IPS DF 6.9 (cell line): Measurements from ENCODE around the gene AKR1D1.
"Not testable (repeated sequence)": the region's sequence is repeated elsewhere in the genome, so short reads cannot be mapped to it uniquely, and the experiment has no call there.

Experiments
- DNase-seq: peaks from one replicate; pipeline ENCODE4 v3.0.0-alpha.2; 2013; ENCODE audit warnings: low read depth, low spot score
- H3K27ac ChIP-seq: one replicate; pipeline ENCODE4 v1.5.1; 2013; ENCODE audit warnings: low read length, control low read depth
- H3K27me3 ChIP-seq: 2 replicates; pipeline ENCODE4 v1.6.1; 2013; ENCODE audit warnings: mild to moderate bottlenecking, low read length; ENCODE audit not compliant: control insufficient read depth, insufficient read depth
- H3K36me3 ChIP-seq: 2 replicates; pipeline ENCODE4 v1.6.1; 2013; ENCODE audit warnings: low read length; ENCODE audit not compliant: control insufficient read depth, insufficient read depth
- H3K4me1 ChIP-seq: 2 replicates; pipeline ENCODE4 v1.6.1; 2013; ENCODE audit warnings: low read length; ENCODE audit not compliant: control insufficient read depth, insufficient read depth
- H3K4me3 ChIP-seq: 2 replicates; pipeline ENCODE4 v1.5.1; 2013; ENCODE audit warnings: mild to moderate bottlenecking, low read length
- H3K9me3 ChIP-seq: 2 replicates; pipeline ENCODE4 v1.6.1; 2013; ENCODE audit warnings: low read length, inconsistent platforms; ENCODE audit not compliant: control insufficient read depth, insufficient read depth
- WGBS: extraction: QIAGEN DNeasy Blood & Tissue Kit; methylation state at CpG from one replicate; pipeline ENCODE4 v1.1.7; 2013; ENCODE audit warnings: mixed read lengths, missing lambda C conversion rate; ENCODE audit not compliant: insufficient read length, insufficient coverage; 5-methylcytosine and 5-hydroxymethylcytosine counted together

AKR1D1 gene

DNA sequence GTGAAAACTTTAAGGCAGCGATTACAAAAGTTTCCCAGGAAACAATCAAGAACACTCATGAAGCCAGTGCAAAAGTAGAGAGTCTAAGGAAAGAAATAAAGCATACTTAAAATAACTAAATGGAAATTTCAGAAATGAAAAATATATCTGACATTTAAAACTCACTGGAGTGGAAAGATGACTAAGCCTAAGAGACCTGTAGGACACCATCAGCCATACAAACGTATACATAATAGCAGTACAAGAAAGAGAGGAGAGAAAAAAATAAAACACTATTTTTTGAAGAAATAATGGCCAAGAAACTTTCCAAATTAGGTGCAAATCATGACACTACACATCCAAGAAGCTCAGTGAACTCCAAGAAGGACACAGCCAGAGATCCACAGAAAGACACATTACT lies 5.4 kb upstream of the AKR1D1 start:
- no CpG with 5 or more reads among the region's 2 CpGs for WGBS
- H3K4me3 ChIP-seq, result no peak overlapping the region
- DNase-seq, result no peak
- 0 out of 2 replicates have a peak, but pooled peaks cover 1% of the 10 kb centered on the region for H3K4me1 ChIP-seq
- no peaks in the 10 kb centered on the region; the same call in 1 of the 2 replicates for H3K9me3 ChIP-seq
- H3K27me3 ChIP-seq, result no peaks in the 10 kb centered on the region
- H3K36me3 ChIP-seq, result peaks cover 2% of the 10 kb centered on the region; the same call in 1 of the 2 replicates
- no peak overlapping the region for H3K27ac ChIP-seq

DNA sequence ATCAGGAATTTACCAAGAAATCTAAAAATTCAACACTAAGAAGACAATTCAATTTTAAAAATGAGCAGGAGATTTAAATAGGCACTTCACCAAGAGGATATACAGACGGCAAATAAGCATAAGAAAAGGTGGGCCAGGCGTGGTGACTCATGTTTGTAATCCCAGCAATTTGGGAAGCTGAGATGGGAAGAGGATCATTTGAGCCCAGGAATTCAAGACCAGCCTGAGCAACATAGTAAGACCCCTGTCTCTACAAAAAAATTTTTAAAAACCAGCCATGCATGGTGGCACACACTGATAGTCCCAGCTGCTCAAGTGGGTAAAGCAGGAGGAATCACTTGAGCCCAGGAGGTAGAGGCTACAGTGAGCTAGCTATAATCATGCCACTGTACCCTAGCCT lies 3.5 kb upstream of the AKR1D1 start:
- Histone ChIP-seq H3K36me3 (peaks cover 2% of the 10 kb centered on the region; the same call in 1 of the 2 replicates), H3K27ac (no peak overlapping the region), H3K27me3 (no peaks in the 10 kb centered on the region), H3K4me3 (no peak overlapping the region), H3K9me3 (no peaks in the 10 kb centered on the region; the same call in 1 of the 2 replicates), H3K4me1 (0 out of 2 replicates have a peak, but pooled peaks cover 1% of the 10 kb centered on the region)
- peak; percentile 50 for DNase-seq
- WGBS, result no CpG with 5 or more reads among the region's 2 CpGs

- H3K9me3 ChIP-seq, result no peaks in the 10 kb centered on the region; the same call in 1 of the 2 replicates
- H3K4me1 ChIP-seq, result 0 out of 2 replicates have a peak, but pooled peaks cover 1% of the 10 kb centered on the region
- no peak overlapping the region for H3K27ac ChIP-seq
- WGBS, result no CpG with 5 or more reads among the region's 2 CpGs
- DNase-seq, result no peak
- H3K27me3 ChIP-seq, result no peaks in the 10 kb centered on the region
- peaks cover 2% of the 10 kb centered on the region; the same call in 1 of the 2 replicates for H3K36me3 ChIP-seq
- H3K4me3 ChIP-seq, result no peak overlapping the region
Measured at GRCh38 chr7:138074121-138074520, 2.1 kb upstream of the AKR1D1 start.

DNA sequence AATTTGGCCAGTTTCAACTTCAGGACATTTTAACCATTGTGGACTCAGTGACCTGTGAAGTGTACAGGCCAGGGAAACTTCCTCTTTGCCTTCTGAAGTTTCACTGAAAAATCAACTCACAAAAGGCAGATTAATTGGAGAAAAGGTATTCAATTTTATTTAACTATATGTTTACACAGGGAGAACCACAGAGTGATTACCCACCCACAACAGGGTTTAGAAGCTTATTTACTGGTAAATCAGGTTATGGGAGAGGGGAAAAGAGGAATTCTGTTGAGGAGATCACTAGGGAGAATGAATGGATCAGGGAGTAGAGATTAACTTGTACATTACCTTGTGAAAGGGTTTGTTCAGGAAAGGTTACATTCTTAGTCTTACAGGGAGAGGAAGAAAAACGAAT lies 1.7 kb upstream of the AKR1D1 start:
- DNase-seq, result no peak
- 0 out of 2 replicates have a peak, but pooled peaks cover 1% of the 10 kb centered on the region for H3K4me1 ChIP-seq
- no peaks in the 10 kb centered on the region; the same call in 1 of the 2 replicates for H3K9me3 ChIP-seq
- peaks cover 2% of the 10 kb centered on the region; the same call in 1 of the 2 replicates for H3K36me3 ChIP-seq
- no peak overlapping the region for H3K27ac ChIP-seq
- H3K4me3 ChIP-seq, result no peak overlapping the region
- no CpG with 5 or more reads among the region's 1 CpG for WGBS
- H3K27me3 ChIP-seq, result no peaks in the 10 kb centered on the region

GRCh38 chr7:138075350-138075749 lies 909 bp upstream of the AKR1D1 start:
- Histone ChIP-seq H3K9me3 (no peaks in the 10 kb centered on the region; the same call in 1 of the 2 replicates), H3K4me3 (no peak overlapping the region), H3K27ac (no peak overlapping the region), H3K27me3 (no peaks in the 10 kb centered on the region), H3K4me1 (0 out of 2 replicates have a peak, but pooled peaks cover 1% of the 10 kb centered on the region), H3K36me3 (peaks cover 2% of the 10 kb centered on the region; the same call in 1 of the 2 replicates)
- whole genome bisulfite sequencing, result no CpG with 5 or more reads among the region's 3 CpGs
- no peak for DNase-seq

GRCh38 chr7:138075786-138076185 lies 473 bp upstream of the AKR1D1 start:
- not testable (repeated sequence) for DNase-seq, H3K27ac ChIP-seq, H3K36me3 ChIP-seq, H3K4me3 ChIP-seq, H3K27me3 ChIP-seq, H3K9me3 ChIP-seq, H3K4me1 ChIP-seq
- WGBS, result no CpG with 5 or more reads among the region's 1 CpG

GRCh38 chr7:138077809-138078208 lies 1.6 kb downstream of the AKR1D1 start:
- Histone ChIP-seq H3K4me3 (no peak overlapping the region), H3K36me3 (peaks cover 2% of the 10 kb centered on the region; the same call in 1 of the 2 replicates), H3K27me3 (no peaks in the 10 kb centered on the region), H3K4me1 (0 out of 2 replicates have a peak, but pooled peaks cover 1% of the 10 kb centered on the region), H3K27ac (no peak overlapping the region), H3K9me3 (no peaks in the 10 kb centered on the region; the same call in 1 of the 2 replicates)
- no peak for DNase-seq
- no CpG with 5 or more reads among the region's 2 CpGs for WGBS

GRCh38 chr7:138079137-138079536 lies 2.9 kb downstream of the AKR1D1 start:
- H3K9me3 ChIP-seq, result no peaks in the 10 kb centered on the region; the same call in 1 of the 2 replicates
- no peaks in the 10 kb centered on the region for H3K27me3 ChIP-seq
- H3K36me3 ChIP-seq, result peaks cover 2% of the 10 kb centered on the region; the same call in 1 of the 2 replicates
- no CpG with 5 or more reads among the region's 1 CpG for WGBS
- H3K27ac ChIP-seq, result no peak overlapping the region
- DNase-seq, result no peak
- no peak overlapping the region for H3K4me3 ChIP-seq
- no peaks in the 10 kb centered on the region for H3K4me1 ChIP-seq

DNA sequence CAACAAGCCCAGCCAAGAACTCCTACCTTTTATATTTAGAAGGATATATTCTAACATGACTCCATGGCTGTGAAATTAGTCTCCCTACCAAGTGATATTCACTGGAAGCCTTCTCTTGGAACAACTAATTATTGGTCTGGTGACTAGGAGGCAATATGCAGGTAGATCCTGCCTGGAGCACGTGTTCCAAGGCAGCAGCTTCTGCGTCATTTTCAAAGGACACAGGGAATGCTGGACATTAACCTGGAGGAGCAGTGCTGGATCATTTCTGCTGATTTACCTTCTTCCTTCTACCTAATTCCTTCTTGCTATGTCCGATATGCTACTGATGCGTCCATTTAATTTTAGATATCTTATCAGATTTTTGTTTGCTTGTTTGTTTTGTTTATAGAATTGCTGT lies 5.6 kb downstream of the AKR1D1 start:
- no CpG with 5 or more reads among the region's 4 CpGs for WGBS
- DNase-seq, result no peak

GRCh38 chr7:138083859-138084258 lies 7.6 kb downstream of the AKR1D1 start:
- no CpG with 5 or more reads among the region's 3 CpGs for WGBS
- Histone ChIP-seq H3K27ac (no peak overlapping the region), H3K36me3 (no peaks in the 10 kb centered on the region), H3K27me3 (no peaks in the 10 kb centered on the region), H3K9me3 (no peaks in the 10 kb centered on the region), H3K4me3 (no peak overlapping the region), H3K4me1 (no peaks in the 10 kb centered on the region)
- no peak for DNase-seq

More for the DNA sequence above, 5.6 kb downstream of the AKR1D1 start:
- no peak overlapping the region for H3K27ac ChIP-seq
- H3K4me3 ChIP-seq, result no peak overlapping the region
- no peaks in the 10 kb centered on the region for H3K9me3 ChIP-seq
- no peaks in the 10 kb centered on the region for H3K36me3 ChIP-seq
- no peaks in the 10 kb centered on the region for H3K27me3 ChIP-seq
- H3K4me1 ChIP-seq, result no peaks in the 10 kb centered on the region
